Central memory CD8-positive, alpha-beta T cell (primary cell): ENCODE measurements around the gene SPSB4.
"Not testable (repeated sequence)": the region's sequence is repeated elsewhere in the genome, so short reads cannot be mapped to it uniquely, and the experiment has no call there.

Experiments
- ATAC-seq: fragments of 150-1000 bp; cut with Tn5 transposase; replicated peaks from 2 replicates; pipeline ENCODE4 v1.10.0; 2022; ENCODE audit warnings: mild to moderate bottlenecking, moderate FRiP score, moderate number of reproducible peaks; ENCODE audit not compliant: poor library complexity, severe bottlenecking; ENCODE audit errors: extremely low read depth
- DNase-seq, 2 donors: peaks; one replicate each; pipeline ENCODE4 v3.0.0; 2021; ENCODE audit warnings: low spot score in 2 of 2
- H3K27ac Mint-ChIP-seq: one replicate; pipeline ENCODE4 v1.8.0; 2022; ENCODE audit warnings: low read depth, mild to moderate bottlenecking, moderate library complexity, mixed read lengths
- H3K27me3 Mint-ChIP-seq: one replicate; pipeline ENCODE4 v1.8.0; 2022; ENCODE audit warnings: mixed read lengths
- H3K36me3 Mint-ChIP-seq: one replicate; pipeline ENCODE4 v1.8.0; 2022; ENCODE audit warnings: mild to moderate bottlenecking, moderate library complexity, mixed read lengths; ENCODE audit not compliant: insufficient read depth
- H3K4me1 Mint-ChIP-seq: one replicate; pipeline ENCODE4 v1.8.0; 2022; ENCODE audit warnings: mixed read lengths
- H3K4me3 Mint-ChIP-seq: one replicate; pipeline ENCODE4 v1.8.0; 2022; ENCODE audit warnings: mild to moderate bottlenecking, moderate library complexity, mixed read lengths
- H3K9me3 Mint-ChIP-seq: one replicate; pipeline ENCODE4 v1.8.0; 2022; ENCODE audit warnings: mixed read lengths

SPSB4 gene

DNA sequence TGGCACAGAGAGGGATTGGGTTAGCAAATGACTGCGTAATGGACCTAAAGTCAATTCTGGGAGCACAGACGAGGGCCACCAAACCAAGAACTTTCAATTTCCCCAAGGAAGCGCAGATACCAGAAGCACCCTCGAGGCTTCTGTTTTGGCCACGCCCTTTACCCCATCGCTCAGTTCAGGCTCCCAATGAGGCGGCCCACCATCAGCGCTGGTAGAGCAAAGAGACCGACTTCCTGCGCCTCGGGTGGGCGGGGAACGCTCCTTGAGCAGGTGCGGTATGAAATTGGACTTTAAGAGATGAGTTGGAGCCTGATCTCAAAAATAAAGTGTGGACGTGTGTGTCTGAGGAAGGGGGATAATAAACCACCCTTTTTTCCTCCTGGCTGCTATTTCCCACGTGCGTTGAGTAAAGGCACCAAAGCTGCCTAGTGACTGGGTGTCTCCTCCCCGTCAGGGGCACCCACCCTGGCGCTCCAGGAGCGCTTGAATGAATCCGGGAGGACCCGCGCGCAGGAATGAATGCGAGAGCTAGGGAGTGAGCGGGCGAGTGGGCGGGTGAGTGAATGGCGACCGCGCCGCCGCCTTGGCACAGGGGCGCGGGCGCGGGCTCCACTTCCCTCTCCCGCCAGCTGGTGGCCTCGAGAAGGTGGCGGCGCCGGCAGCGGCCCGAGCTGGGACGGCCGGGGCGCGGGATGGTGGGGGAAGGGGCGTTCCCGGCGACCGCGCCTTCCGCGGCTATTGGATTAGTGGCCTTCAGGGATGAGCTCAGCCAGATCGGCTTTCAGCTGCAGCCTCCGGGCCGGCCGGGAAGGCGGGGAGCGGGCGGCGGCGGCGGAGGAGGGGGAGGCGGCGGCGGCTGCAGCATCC is at the start of gene SPSB4:
TSS of gene SPSB4 (plus strand) at position 772 of the 867 bp plus-strand sequence. CDS start 14,758 bp downstream, outside the sequence.
- Mint-ChIP-seq H3K4me3 (peak within 1 kb of the TSS; percentile 64), H3K27ac (no peak within 1 kb of the TSS), H3K36me3 (no peaks in the 10 kb centered on the region), H3K4me1 (peaks cover 5% of the 10 kb centered on the region), H3K9me3 (no peaks in the 10 kb centered on the region), H3K27me3 (peaks cover 91% of the 10 kb centered on the region)
- ATAC-seq: peak; percentile 32
- DNase-seq: no peak

- no peak overlapping the region for H3K4me3 Mint-ChIP-seq
- H3K27ac Mint-ChIP-seq: no peak overlapping the region
- ATAC-seq (no peak), DNase-seq (no peak)
- no peaks in the 10 kb centered on the region for H3K9me3 Mint-ChIP-seq
- H3K4me1 Mint-ChIP-seq: peaks cover 2% of the 10 kb centered on the region
- peaks cover 60% of the 10 kb centered on the region for H3K27me3 Mint-ChIP-seq
- H3K36me3 Mint-ChIP-seq: no peaks in the 10 kb centered on the region
Observed at GRCh38 chr3:141006344-141006743, 44.8 kb upstream of the SPSB4 start.

DNA sequence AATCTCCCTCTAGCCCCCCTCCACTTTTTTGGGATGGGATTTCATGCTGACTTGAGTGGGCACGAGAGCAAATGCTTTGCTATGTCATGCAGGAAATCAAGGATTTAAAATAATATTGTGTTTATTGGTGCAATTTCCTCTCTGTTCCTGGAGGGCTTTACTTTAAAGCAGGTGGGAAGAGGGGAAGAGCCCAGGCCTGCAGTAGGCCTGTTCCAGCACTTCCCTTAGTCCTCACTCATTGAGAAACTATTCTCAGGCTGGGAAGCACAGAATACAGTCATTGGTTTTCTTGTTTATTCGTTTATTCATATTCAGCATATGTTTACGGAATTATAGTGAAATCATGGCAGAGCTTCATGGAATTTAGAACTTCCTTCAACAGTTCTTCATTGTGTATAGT is 41.7 kb upstream of the SPSB4 start:
- Mint-ChIP-seq H3K4me3 (no peak overlapping the region), H3K27me3 (peaks cover 64% of the 10 kb centered on the region), H3K9me3 (no peaks in the 10 kb centered on the region), H3K4me1 (peaks cover 6% of the 10 kb centered on the region), H3K27ac (no peak overlapping the region), H3K36me3 (peaks cover 2% of the 10 kb centered on the region)
- no peak for DNase-seq
- ATAC-seq: no peak

DNA sequence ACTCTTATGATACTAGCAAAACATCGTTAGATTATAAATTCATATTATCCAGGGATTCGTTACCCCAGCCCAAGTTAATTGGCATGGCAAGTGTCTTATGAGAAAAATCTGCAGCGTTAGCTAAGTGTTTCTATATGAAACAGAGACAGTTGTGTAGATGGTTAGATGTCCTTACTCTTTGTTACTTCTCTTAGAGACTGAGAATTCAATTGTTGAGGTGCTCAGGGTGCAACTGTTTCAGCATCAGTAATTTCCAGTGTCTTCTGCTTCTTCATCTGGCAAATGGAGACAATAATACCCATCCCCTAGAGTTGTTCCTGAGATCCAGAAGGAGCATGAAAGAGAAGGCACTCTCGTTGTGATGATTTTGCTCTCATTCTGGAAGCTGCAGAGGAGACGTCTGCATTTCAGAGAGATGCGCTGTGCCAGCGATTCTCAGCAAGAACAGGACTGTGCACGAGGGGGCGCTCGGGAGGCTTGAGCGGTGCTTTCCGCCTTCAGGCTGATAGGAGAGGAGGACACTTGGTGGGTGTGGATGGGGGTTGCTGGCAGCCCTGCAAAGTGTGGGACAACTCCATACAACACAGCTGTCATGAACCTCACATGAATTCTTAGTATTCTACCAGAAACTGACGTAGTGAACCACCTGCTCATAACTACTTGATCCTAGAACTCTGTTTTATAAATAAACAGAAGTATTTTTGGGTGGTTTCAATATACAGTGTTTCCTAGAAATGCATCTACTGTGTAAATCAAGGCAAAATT is 39.7 kb upstream of the SPSB4 start:
- Mint-ChIP-seq H3K27ac (no peak overlapping the region), H3K36me3 (peaks cover 2% of the 10 kb centered on the region), H3K27me3 (peaks cover 53% of the 10 kb centered on the region), H3K9me3 (no peaks in the 10 kb centered on the region), H3K4me1 (peaks cover 6% of the 10 kb centered on the region), H3K4me3 (no peak overlapping the region)
- peak; percentile 73 for ATAC-seq
- peak; percentile 62 to 70 for DNase-seq

- no peak for DNase-seq
- no peak overlapping the region for H3K4me3 Mint-ChIP-seq
Observed at GRCh38 chr3:141011997-141012262, 39.2 kb upstream of the SPSB4 start.

GRCh38 chr3:141012571-141012970 is 38.6 kb upstream of the SPSB4 start:
- ATAC-seq: no peak
- Mint-ChIP-seq H3K36me3 (peaks cover 2% of the 10 kb centered on the region), H3K27me3 (peaks cover 42% of the 10 kb centered on the region), H3K4me1 (peaks cover 14% of the 10 kb centered on the region), H3K9me3 (no peaks in the 10 kb centered on the region), H3K27ac (no peak overlapping the region), H3K4me3 (no peak overlapping the region)
- DNase-seq: no peak

More at GRCh38 chr3:141011997-141012262, 39.2 kb upstream of the SPSB4 start:
- ATAC-seq: no peak
- H3K4me1 Mint-ChIP-seq: peaks cover 8% of the 10 kb centered on the region
- H3K36me3 Mint-ChIP-seq: peaks cover 2% of the 10 kb centered on the region
- peaks cover 48% of the 10 kb centered on the region for H3K27me3 Mint-ChIP-seq
- no peaks in the 10 kb centered on the region for H3K9me3 Mint-ChIP-seq
- no peak overlapping the region for H3K27ac Mint-ChIP-seq

DNA sequence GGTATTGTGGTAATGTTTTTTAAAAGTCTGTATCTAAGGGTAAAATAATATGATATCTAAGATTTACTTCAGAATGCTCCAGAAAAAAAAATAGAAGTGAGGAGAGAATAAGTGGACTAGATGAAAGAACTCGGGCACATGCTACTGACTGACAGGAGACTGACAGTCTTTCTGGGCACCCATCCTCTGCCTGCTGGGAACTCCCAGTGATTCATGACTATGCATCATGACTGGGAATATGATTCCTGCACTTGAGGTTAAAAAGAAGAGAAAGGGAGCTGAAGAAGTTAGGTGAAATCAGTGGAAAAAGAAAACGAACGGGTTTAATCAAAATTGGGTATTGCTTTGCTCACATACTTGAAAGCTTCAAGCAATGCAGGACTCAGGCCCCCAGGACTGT is 35.7 kb upstream of the SPSB4 start:
- ATAC-seq: no peak
- Mint-ChIP-seq H3K27me3 (peaks cover 13% of the 10 kb centered on the region), H3K9me3 (no peaks in the 10 kb centered on the region), H3K4me1 (peaks cover 27% of the 10 kb centered on the region), H3K4me3 (no peak overlapping the region), H3K36me3 (peaks cover 6% of the 10 kb centered on the region), H3K27ac (no peak overlapping the region)
- DNase-seq: no peak

DNA sequence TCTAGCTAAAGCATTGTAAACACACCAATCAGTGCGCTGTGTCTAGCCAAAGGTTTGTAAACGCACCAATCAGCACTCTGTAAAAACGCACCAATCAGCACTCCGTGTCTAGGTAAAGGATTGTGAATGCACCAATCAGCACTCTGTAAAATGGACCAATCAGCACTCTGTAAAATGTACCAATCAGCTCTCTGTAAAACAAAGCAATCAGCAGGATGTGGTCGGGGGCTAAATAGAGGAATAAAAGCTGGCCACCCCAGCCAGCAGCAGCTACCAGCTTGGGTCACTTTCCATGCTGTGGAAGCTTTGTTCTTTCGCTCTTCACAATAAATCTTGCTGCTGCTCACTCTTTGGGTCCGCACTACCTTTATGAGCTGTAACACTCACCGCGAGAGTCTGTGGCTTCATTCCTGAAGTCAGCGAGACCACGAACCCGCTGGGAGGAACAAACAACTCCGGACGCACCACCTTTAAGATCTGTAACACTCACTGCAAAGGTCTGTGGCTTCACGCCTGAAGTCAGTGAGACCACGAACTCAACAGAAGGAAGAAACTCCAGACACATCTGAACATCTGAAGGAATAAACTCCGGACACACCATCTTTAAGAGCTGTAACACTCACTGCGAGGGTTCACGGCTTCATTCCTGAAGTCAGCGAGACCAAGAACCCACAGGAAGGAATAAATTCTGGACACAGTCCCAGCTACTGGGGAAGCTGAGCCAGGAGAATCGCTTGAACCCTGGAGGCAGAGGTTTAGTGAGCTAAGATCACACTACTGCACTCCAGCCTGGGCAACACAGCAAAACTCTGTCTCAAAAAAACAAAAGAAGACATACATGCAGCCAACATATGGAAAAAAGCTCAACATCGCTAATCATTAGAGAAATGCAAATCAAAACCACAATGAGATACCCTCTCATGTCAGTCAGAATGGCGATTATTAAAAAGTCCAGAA is 33.5 kb upstream of the SPSB4 start:
- peak overlapping the region; percentile 68 for H3K4me3 Mint-ChIP-seq
- H3K27me3 Mint-ChIP-seq, H3K36me3 Mint-ChIP-seq, H3K9me3 Mint-ChIP-seq, H3K27ac Mint-ChIP-seq: not testable (repeated sequence)
- ATAC-seq (peak; percentile 68), DNase-seq (peak in 1 of 2 donors; percentile 54)
- H3K4me1 Mint-ChIP-seq: peaks cover 21% of the 10 kb centered on the region

DNA sequence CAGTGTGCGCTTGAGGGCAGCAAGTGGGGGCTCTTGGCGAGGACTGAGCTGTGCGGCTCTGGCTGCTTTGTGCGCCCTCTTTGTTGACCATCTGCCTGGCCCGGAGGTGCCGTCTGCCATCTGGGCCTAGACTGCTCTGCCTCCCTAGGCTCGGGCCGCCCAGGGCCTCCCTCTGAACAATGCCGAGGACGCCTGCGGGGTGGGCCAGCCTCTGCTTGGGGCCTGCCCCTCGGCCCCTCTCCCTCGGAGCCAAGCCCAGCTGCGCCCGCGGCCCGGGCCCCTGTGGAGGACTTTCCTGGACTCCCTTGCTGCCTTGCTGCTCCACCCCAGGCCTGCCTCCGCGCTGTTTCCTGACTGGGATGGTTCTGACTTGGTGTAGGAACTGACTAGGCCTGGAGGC is 31.9 kb upstream of the SPSB4 start:
- H3K27ac Mint-ChIP-seq: peak overlapping the region; percentile 22
- no peaks in the 10 kb centered on the region for H3K27me3 Mint-ChIP-seq
- peaks cover 21% of the 10 kb centered on the region for H3K4me1 Mint-ChIP-seq
- H3K4me3 Mint-ChIP-seq: no peak overlapping the region
- ATAC-seq (no peak), DNase-seq (no peak)
- peaks cover 5% of the 10 kb centered on the region for H3K36me3 Mint-ChIP-seq
- no peaks in the 10 kb centered on the region for H3K9me3 Mint-ChIP-seq

DNA sequence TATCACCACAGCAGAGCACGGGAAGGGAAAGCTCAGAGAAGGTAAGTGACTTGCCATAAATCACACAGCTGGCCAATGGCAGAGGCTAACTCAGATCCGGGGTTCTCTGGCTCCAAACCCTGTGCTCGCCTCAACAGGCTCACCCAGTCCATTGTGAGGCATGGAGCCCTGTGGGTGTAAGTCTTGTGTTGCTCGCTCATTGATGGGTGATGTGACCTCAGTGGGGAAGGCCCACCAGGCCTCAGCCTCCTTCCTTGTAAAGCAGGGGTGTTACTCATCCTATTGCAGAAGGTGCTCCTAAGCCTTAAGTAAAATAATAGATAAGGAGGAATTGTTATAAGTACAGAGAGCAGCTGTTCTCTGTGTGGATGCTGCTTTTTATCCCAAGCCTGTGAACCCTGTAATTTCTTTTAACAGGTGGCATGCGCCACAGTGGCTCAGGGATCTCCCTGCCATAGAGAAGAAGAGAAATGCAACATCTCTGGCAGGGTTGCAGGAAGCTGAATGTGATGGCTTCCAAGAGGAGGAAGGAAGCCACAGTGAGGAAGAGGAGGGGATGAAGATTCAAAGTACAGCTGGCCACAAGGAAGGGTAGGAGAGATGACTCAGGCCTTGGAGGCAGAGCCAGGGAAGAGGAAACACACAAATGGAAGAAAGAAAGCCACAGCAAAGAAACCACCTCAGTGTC is 30.9 kb upstream of the SPSB4 start:
- H3K4me3 Mint-ChIP-seq: no peak overlapping the region

GRCh38 chr3:141021261-141021660 is 29.9 kb upstream of the SPSB4 start:
- H3K27ac Mint-ChIP-seq: peak overlapping the region; percentile 16
- peaks cover 6% of the 10 kb centered on the region for H3K27me3 Mint-ChIP-seq
- H3K4me3 Mint-ChIP-seq: no peak overlapping the region
- DNase-seq: no peak
- H3K36me3 Mint-ChIP-seq: peaks cover 5% of the 10 kb centered on the region
- ATAC-seq: no peak
- H3K9me3 Mint-ChIP-seq: no peaks in the 10 kb centered on the region
- peaks cover 21% of the 10 kb centered on the region for H3K4me1 Mint-ChIP-seq

More for the DNA sequence above, 30.9 kb upstream of the SPSB4 start:
- H3K4me1 Mint-ChIP-seq: peaks cover 21% of the 10 kb centered on the region
- DNase-seq (no peak), ATAC-seq (no peak)
- peak overlapping the region; percentile 22 for H3K27ac Mint-ChIP-seq
- H3K9me3 Mint-ChIP-seq: no peaks in the 10 kb centered on the region
- peaks cover 5% of the 10 kb centered on the region for H3K36me3 Mint-ChIP-seq
- no peaks in the 10 kb centered on the region for H3K27me3 Mint-ChIP-seq

DNA sequence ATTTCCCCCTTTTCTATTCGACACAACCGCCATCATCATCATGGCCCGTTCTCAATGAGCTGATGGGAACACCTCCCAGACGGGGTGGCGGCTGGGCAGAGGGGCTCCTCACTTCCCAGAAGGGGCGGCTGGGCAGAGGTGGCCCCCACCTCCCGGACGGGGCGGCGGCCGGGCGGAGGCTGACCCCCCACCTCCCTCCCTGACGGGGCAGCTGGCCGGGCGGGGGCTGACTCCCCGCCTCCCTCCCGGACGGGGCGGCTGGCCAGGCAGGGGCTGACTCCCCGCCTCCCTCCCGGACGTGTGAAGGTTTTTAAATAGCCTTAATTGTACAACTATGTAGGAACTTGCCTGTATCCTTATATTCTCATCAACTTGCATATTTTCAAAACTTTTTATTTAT is 20.9 kb upstream of the SPSB4 start:
- no peaks in the 10 kb centered on the region for H3K9me3 Mint-ChIP-seq
- H3K4me1 Mint-ChIP-seq: no peaks in the 10 kb centered on the region
- no peak overlapping the region for H3K4me3 Mint-ChIP-seq
- peaks cover 1% of the 10 kb centered on the region for H3K36me3 Mint-ChIP-seq
- H3K27ac Mint-ChIP-seq: no peak overlapping the region
- DNase-seq (no peak), ATAC-seq (no peak)
- peaks cover 28% of the 10 kb centered on the region for H3K27me3 Mint-ChIP-seq
